OCI-LY3 (cell line): Measurements from ENCODE around the gene LHFPL6.

ENCODE experiments used
- H2AFZ ChIP-seq: fragments of 200-600, 300-600 bp; shearing (Covaris generic); 2 replicates; pipeline ENCODE4 v1.6.0; 2014; ENCODE audit warnings: antibody characterized with exemption, low read depth, low read length
- H3K27ac ChIP-seq: fragments of 200-600, 300-600 bp; sonication (generic); 2 replicates; pipeline ENCODE4 v1.5.1; 2014; ENCODE audit warnings: mild to moderate bottlenecking, low read length, moderate library complexity, mixed read lengths
- H3K27me3 ChIP-seq: fragments of 200-600, 300-600 bp; sonication (generic); 2 replicates; pipeline ENCODE4 v1.6.1; 2014; ENCODE audit warnings: low read depth, low read length, mixed read lengths
- H3K36me3 ChIP-seq: fragments of 200-600, 300-600 bp; sonication (generic); replicated peaks from 2 replicates; pipeline ENCODE3; 2014; ENCODE audit warnings: low read depth, low read length, mixed read lengths
- H3K4me1 ChIP-seq: fragments of 300-600, 200-600 bp; sonication (generic); 2 replicates; pipeline ENCODE4 v1.6.1; 2014; ENCODE audit warnings: low read length, mixed read lengths
- H3K4me2 ChIP-seq: fragments of 200-600, 300-600 bp; sonication (generic); 2 replicates; pipeline ENCODE4 v1.6.1; 2014; ENCODE audit warnings: low read length, mixed read lengths
- H3K4me3 ChIP-seq: fragments of 300-600, 200-600 bp; sonication (generic); 2 replicates; pipeline ENCODE4 v1.5.1; 2014; ENCODE audit warnings: antibody characterized with exemption, mild to moderate bottlenecking, low read length, moderate library complexity
- H3K79me2 ChIP-seq: fragments of 300-600, 200-600 bp; shearing (Covaris generic); 2 replicates; pipeline ENCODE4 v1.6.1; 2014; ENCODE audit warnings: mild to moderate bottlenecking, low read length, mixed read lengths
- H3K9ac ChIP-seq: fragments of 300-600, 200-600 bp; shearing (Covaris generic); 2 replicates; pipeline ENCODE4 v1.6.0; 2014; ENCODE audit warnings: mild to moderate bottlenecking, low read length, moderate library complexity
- H3K9me3 ChIP-seq: fragments of 200-600, 300-600 bp; shearing (Covaris generic); 2 replicates; pipeline ENCODE4 v1.6.1; 2014; ENCODE audit warnings: low read length, mixed read lengths; ENCODE audit not compliant: insufficient read depth
- H4K20me1 ChIP-seq: fragments of 200-600, 300-600 bp; sonication (generic); 2 replicates; pipeline ENCODE4 v1.6.1; 2016; ENCODE audit warnings: low read length, mixed read lengths; ENCODE audit not compliant: insufficient read depth
- CTCF ChIP-seq: fragments of 200-600, 300-600 bp; sonication (generic); IDR thresholded peaks from 2 replicates; pipeline ENCODE4 v1.5.1; 2014; ENCODE audit warnings: antibody characterized with exemption, low read length, low read depth
- EZH2phosphoT487 ChIP-seq: fragments of 200-600 bp; shearing (Covaris generic); IDR thresholded peaks from 2 replicates; pipeline ENCODE4 v1.6.1; 2018; ENCODE audit warnings: antibody characterized with exemption, mixed run types, low read depth

LHFPL6 gene

GRCh38 chr13:39585219-39585618, 17.8 kb downstream of the LHFPL6 start:
- no peak for TF ChIP-seq CTCF
- TF ChIP-seq EZH2phosphoT487: no peak
- Histone ChIP-seq H3K4me1 (0 out of 2 replicates have a peak, but pooled peaks cover 3% of the 10 kb centered on the region), H3K9ac (no peak overlapping the region), H3K4me3 (no peak overlapping the region), H3K36me3 (peaks cover 6% of the 10 kb centered on the region), H3K79me2 (peaks cover 34% of the 10 kb centered on the region), H3K27ac (no peak overlapping the region), H3K9me3 (no peaks in the 10 kb centered on the region), H4K20me1 (peaks cover 10% of the 10 kb centered on the region), H3K27me3 (no peaks in the 10 kb centered on the region), H3K4me2 (no peak overlapping the region), H2AFZ (no peak overlapping the region)

DNA sequence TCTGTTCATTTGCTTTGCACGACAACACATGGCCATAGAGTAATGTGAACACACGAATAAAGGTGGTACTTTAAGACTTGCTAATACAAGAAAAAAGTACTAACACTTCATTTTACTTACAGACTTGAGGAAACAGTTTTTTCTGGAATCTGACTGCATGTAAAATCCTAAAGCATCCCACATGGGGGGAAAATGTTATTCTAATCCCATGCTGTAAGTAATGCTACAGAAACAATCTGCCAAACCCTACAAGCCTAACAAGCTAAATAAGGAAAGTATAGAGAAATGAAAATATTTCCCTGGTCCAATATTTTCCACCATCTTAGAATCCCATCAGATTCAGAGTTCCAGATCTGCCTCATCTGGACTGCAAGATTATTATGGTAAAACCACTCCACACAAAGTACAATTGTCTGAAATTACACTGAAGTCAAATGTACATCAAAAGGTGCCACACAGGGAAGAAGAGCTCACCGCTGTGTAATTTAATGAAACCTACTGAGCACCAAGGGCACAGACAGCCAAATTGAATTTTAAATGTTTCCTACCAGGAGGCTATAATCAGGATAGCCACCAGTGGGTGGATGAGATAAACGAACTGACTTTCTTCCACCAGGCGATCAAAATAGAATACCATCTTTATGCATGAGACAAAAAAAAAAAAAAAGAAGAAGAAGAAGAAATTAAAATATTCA, 22.0 kb downstream of the LHFPL6 start:
- no peak for TF ChIP-seq EZH2phosphoT487
- no peak for TF ChIP-seq CTCF
- no peak overlapping the region for H3K27ac ChIP-seq
- H3K27me3 ChIP-seq: no peaks in the 10 kb centered on the region
- no peak overlapping the region for H3K4me3 ChIP-seq
- no peaks in the 10 kb centered on the region for H3K9me3 ChIP-seq
- H3K9ac ChIP-seq: no peak overlapping the region
- peaks cover 7% of the 10 kb centered on the region for H3K4me1 ChIP-seq
- peaks cover 6% of the 10 kb centered on the region for H3K36me3 ChIP-seq
- no peak overlapping the region for H3K4me2 ChIP-seq
- peaks cover 9% of the 10 kb centered on the region for H4K20me1 ChIP-seq
- H3K79me2 ChIP-seq: peaks cover 28% of the 10 kb centered on the region; the same call in 1 of the 2 replicates
- no peak overlapping the region for H2AFZ ChIP-seq

DNA sequence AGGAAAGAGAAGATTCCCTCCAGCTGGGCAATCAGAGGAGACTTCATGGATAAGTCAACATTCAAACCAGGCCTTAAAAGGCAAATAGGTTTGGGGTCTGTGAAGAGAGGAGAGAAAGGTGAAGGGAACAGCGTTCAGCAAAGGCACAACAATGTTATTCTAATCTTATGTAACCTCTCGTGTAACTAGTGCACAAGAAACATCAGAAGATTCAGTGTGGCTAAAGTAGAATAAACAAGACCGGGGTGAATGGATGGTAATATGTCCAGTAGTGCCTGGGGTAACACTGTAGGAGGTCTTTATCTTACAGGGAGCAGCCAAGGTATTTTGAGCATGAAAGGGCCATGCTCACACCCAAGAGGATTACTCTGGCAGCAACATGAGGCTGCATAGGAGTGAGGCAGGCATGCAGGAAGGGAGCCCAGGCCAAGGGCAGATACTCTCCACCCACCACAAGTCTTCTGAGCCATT, 24.1 kb downstream of the LHFPL6 start:
- TF ChIP-seq CTCF (no peak), EZH2phosphoT487 (no peak)
- Histone ChIP-seq H3K9ac (no peak overlapping the region), H3K36me3 (peaks cover 6% of the 10 kb centered on the region), H3K4me1 (peaks cover 19% of the 10 kb centered on the region), H3K27me3 (no peaks in the 10 kb centered on the region), H3K4me3 (no peak overlapping the region), H3K4me2 (no peak overlapping the region), H3K27ac (no peak overlapping the region), H3K79me2 (peaks cover 30% of the 10 kb centered on the region; the same call in 1 of the 2 replicates), H2AFZ (no peak overlapping the region), H3K9me3 (no peaks in the 10 kb centered on the region), H4K20me1 (peaks cover 9% of the 10 kb centered on the region; the same call in 1 of the 2 replicates)

GRCh38 chr13:39577838-39578491, 25.0 kb downstream of the LHFPL6 start:
- Histone ChIP-seq H3K79me2 (peaks cover 31% of the 10 kb centered on the region; the same call in 1 of the 2 replicates), H3K9ac (no peak overlapping the region), H3K36me3 (peaks cover 6% of the 10 kb centered on the region), H3K9me3 (no peaks in the 10 kb centered on the region), H3K27ac (no peak overlapping the region), H4K20me1 (peaks cover 9% of the 10 kb centered on the region; the same call in 1 of the 2 replicates), H3K4me1 (peaks cover 19% of the 10 kb centered on the region), H3K27me3 (no peaks in the 10 kb centered on the region), H2AFZ (no peak overlapping the region), H3K4me3 (no peak overlapping the region), H3K4me2 (no peak overlapping the region)
- TF ChIP-seq EZH2phosphoT487 (no peak), CTCF (no peak)
